ENCODE results near the gene CCDC141. TPM values are rescaled to one million over a fixed set of nuclear protein-coding genes. Genes with fewer than 3 reads are reported as not detected.

Gene CCDC141
- total RNA-seq, 6 experiments from 2014 or later = 0.03 to 0.05 TPM; not detected in 4

DNA sequence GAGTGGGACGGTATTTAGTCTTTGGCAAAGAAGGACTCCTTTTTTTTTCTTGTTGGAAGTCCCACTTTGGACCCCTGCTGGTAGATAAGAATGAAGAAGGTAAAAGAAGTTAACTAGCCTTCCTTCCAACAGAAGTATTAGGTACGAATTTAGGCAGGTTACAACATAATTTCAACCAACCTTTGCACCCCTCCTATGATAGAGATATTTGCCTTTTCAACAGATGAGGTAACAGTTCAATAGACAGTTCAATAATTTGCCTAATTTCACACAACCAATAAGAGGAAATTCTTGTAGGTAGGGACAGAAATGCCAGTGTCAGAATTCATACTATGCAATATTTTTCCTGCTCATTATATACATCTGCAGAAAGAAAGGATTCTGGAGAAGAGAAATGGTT lies 100.8 kb downstream of the CCDC141 start:
- no peak for DNase-seq
- Mint-ChIP-seq H3K27me3 (ENCODE audit: insufficient read depth) (peaks cover 4% of the 10 kb centered on the region), H3K4me3 (no peak overlapping the region), H3K4me1 (ENCODE audit: low read depth) (no peaks in the 10 kb centered on the region), H3K9me3 (no peaks in the 10 kb centered on the region; the same call in 1 of the 2 replicates), H3K36me3 (ENCODE audit: low read depth) (no peaks in the 10 kb centered on the region), H3K27ac (no peak overlapping the region)
- TF ChIP-seq, protein P1, sequence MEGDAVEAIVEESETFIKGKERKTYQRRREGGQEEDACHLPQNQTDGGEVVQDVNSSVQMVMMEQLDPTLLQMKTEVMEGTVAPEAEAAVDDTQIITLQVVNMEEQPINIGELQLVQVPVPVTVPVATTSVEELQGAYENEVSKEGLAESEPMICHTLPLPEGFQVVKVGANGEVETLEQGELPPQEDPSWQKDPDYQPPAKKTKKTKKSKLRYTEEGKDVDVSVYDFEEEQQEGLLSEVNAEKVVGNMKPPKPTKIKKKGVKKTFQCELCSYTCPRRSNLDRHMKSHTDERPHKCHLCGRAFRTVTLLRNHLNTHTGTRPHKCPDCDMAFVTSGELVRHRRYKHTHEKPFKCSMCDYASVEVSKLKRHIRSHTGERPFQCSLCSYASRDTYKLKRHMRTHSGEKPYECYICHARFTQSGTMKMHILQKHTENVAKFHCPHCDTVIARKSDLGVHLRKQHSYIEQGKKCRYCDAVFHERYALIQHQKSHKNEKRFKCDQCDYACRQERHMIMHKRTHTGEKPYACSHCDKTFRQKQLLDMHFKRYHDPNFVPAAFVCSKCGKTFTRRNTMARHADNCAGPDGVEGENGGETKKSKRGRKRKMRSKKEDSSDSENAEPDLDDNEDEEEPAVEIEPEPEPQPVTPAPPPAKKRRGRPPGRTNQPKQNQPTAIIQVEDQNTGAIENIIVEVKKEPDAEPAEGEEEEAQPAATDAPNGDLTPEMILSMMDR (IDR thresholded peaks at IDR 0.05) = no peak

DNA sequence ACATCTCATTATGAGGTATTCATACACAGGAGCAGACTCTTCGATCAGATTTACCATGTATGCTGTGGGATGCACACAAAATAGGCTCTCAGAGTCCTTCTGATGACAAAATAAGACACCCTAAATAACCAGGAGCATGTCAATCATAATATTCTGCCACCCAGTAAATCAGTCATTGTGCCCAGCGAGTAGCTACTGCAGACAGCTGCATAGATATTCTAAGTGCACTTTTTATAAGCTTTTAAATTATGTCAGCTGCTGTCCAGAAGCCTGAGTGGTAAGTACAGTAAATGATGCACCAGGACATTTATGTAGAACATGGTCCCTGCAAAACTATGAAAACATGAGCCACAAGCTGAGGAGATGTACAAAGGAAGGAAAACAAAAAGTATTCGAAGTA lies 102.9 kb downstream of the CCDC141 start:
- DNase-seq = no peak
- Mint-ChIP-seq H3K4me1 (ENCODE audit: low read depth) (no peaks in the 10 kb centered on the region), H3K4me3 (no peak overlapping the region)

DNA sequence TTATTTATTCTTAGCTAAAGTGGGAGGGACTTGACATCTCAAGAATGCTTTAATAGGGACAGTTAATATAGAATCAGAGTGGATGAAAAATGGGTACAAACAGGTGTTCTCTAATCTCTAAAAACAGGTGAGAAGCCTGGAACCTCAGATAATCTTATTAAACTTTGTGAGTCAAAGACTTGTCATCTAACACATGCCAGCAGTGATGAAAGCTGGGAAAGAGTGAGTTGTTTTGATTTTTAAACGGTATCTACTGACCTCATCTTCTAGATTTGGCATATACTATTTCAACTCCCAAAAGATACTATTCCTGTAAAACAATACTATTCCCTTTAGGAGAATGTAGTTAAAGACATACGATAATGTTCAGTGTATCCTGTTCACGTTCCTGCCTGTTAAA lies 103.4 kb downstream of the CCDC141 start:
- DNase-seq = no peak
- Mint-ChIP-seq H3K36me3 (ENCODE audit: low read depth) (no peaks in the 10 kb centered on the region), H3K4me3 (no peak overlapping the region), H3K4me1 (ENCODE audit: low read depth) (no peaks in the 10 kb centered on the region), H3K27me3 (ENCODE audit: insufficient read depth) (peaks cover 4% of the 10 kb centered on the region), H3K9me3 (no peaks in the 10 kb centered on the region; the same call in 1 of the 2 replicates), H3K27ac (no peak overlapping the region)
- TF ChIP-seq, protein P1 (IDR thresholded peaks at IDR 0.05) = no peak

More for the DNA sequence above, 102.9 kb downstream of the CCDC141 start:
- TF ChIP-seq, protein P1 (IDR thresholded peaks at IDR 0.05) = no peak
- Mint-ChIP-seq H3K36me3 (ENCODE audit: low read depth) (no peaks in the 10 kb centered on the region), H3K9me3 (no peaks in the 10 kb centered on the region; the same call in 1 of the 2 replicates), H3K27me3 (ENCODE audit: insufficient read depth) (peaks cover 4% of the 10 kb centered on the region), H3K27ac (no peak overlapping the region)

GRCh38 chr2:178943745-178944144 lies 106.2 kb downstream of the CCDC141 start:
- Mint-ChIP-seq H3K9me3 (no peaks in the 10 kb centered on the region; the same call in 1 of the 2 replicates), H3K27ac (no peak overlapping the region), H3K36me3 (ENCODE audit: low read depth) (no peaks in the 10 kb centered on the region), H3K4me3 (no peak overlapping the region), H3K4me1 (ENCODE audit: low read depth) (no peaks in the 10 kb centered on the region), H3K27me3 (ENCODE audit: insufficient read depth) (no peaks in the 10 kb centered on the region; the same call in none of the 2 replicates)
- DNase-seq = no peak
- TF ChIP-seq, protein P1 (IDR thresholded peaks at IDR 0.05) = no peak

GRCh38 chr2:178934571-178934970 lies 115.4 kb downstream of the CCDC141 start:
- TF ChIP-seq, protein P1 (IDR thresholded peaks at IDR 0.05) = no peak
- no peaks in the 10 kb centered on the region for H3K4me1 Mint-ChIP-seq (ENCODE audit: low read depth)

More at GRCh38 chr2:178934571-178934970, 115.4 kb downstream of the CCDC141 start:
- Mint-ChIP-seq H3K27ac (no peak overlapping the region), H3K4me3 (no peak overlapping the region), H3K27me3 (ENCODE audit: insufficient read depth) (no peaks in the 10 kb centered on the region; the same call in 1 of the 2 replicates), H3K9me3 (peaks cover 3% of the 10 kb centered on the region; the same call in 1 of the 2 replicates), H3K36me3 (ENCODE audit: low read depth) (no peaks in the 10 kb centered on the region)
- DNase-seq = no peak

Measured in HFFc6 (cell line).